Common myeloid progenitor, CD34-positive (primary cell): ENCODE results near the gene SNAP23.

Experiments used
- CTCF ChIA-PET: fragments of 350-600 bp; sonication (Branson Sonifier 250); formaldehyde crosslinking; loops from one replicate; lab custom pipeline; 2021; ENCODE audit warnings: antibody characterized with exemption; lab: Charles Lee
- POLR2A ChIA-PET: fragments of 350-600 bp; sonication (Branson Sonifier 250); formaldehyde crosslinking; loops from one replicate; lab custom pipeline; 2021; ENCODE audit warnings: antibody characterized with exemption; lab: Charles Lee
- DNase-seq, 3 donors: peaks; one replicate each; pipeline versions ENCODE4 v3.0.0 to v3.0.0-alpha.2; 2013
- H3K27ac ChIP-seq, 2 experiments: 1 replicate in 1 of 2; 2 replicates in 1 of 2; pipeline ENCODE4 v1.7.0; 2013; ENCODE audit warnings: inconsistent platforms in 2 of 2, low read length in 2 of 2, mild to moderate bottlenecking in 2 of 2, low read depth in 1 of 2, moderate library complexity in 1 of 2; ENCODE audit not compliant: severe bottlenecking in 2 of 2, insufficient read depth in 1 of 2, poor library complexity in 1 of 2
- H3K27me3 ChIP-seq, 5 experiments: replicated peaks in 2 of 5; 1 replicate in 3 of 5; 2 replicates in 2 of 5; pipeline versions ENCODE4 v1.6.1 to v1.7.0; 2013; ENCODE audit warnings: low read length in 4 of 5, mild to moderate bottlenecking in 2 of 5, moderate library complexity in 2 of 5, inconsistent platforms in 1 of 5; ENCODE audit not compliant: insufficient read depth in 5 of 5, control insufficient read depth in 4 of 5
- H3K36me3 ChIP-seq, 4 experiments: 1 replicate in 2 of 4; 2 replicates in 2 of 4; pipeline versions ENCODE4 v1.6.1 to v1.7.0; 2013; ENCODE audit warnings: low read length in 3 of 4, control low read depth in 1 of 4, mild to moderate bottlenecking in 1 of 4; ENCODE audit not compliant: control insufficient read depth in 4 of 4, insufficient read depth in 4 of 4
- H3K4me1 ChIP-seq, 4 experiments: 1 replicate in 3 of 4; 2 replicates in 1 of 4; pipeline versions ENCODE4 v1.6.1 to v1.7.1; 2013; ENCODE audit warnings: low read length in 3 of 4, mild to moderate bottlenecking in 3 of 4, control low read depth in 1 of 4, inconsistent platforms in 1 of 4, moderate library complexity in 1 of 4; ENCODE audit not compliant: control insufficient read depth in 4 of 4, insufficient read depth in 4 of 4; ENCODE audit errors: control extremely low read depth in 1 of 4
- H3K4me3 ChIP-seq, 7 experiments: 1 replicate in 4 of 7; 2 replicates in 3 of 7; pipeline versions ENCODE4 v1.5.1 to v1.7.0; 2013; ENCODE audit warnings: mild to moderate bottlenecking in 7 of 7, low read length in 6 of 7, moderate library complexity in 6 of 7, inconsistent platforms in 2 of 7, low read depth in 2 of 7, control low read depth in 1 of 7; ENCODE audit not compliant: insufficient read depth in 4 of 7, control insufficient read depth in 1 of 7; ENCODE audit errors: extremely low read depth in 1 of 7
- H3K9me3 ChIP-seq, 5 experiments: 1 replicate in 4 of 5; 2 replicates in 1 of 5; pipeline versions ENCODE4 v1.6.1 to v1.7.1; 2013; ENCODE audit warnings: low read length in 4 of 5, mild to moderate bottlenecking in 2 of 5, inconsistent platforms in 1 of 5, low read depth in 1 of 5, moderate library complexity in 1 of 5; ENCODE audit not compliant: control insufficient read depth in 4 of 5, insufficient read depth in 2 of 5; ENCODE audit errors: control extremely low read depth in 1 of 5
- WGBS: methylation state at CpG from one replicate; pipeline ENCODE4 v1.1.5; 2013; ENCODE audit not compliant: insufficient coverage; 5-methylcytosine and 5-hydroxymethylcytosine counted together

SNAP23 gene

GRCh38 chr15:42576776-42577175 is 81.3 kb downstream of the SNAP23 start:
- no peaks in the 10 kb centered on the region for H3K27me3 ChIP-seq
- CTCF ChIA-PET, result interaction anchor here (1.1 to 3.4 kb wide), 4 partner anchors 14 to 32 kb away, joined by 3 to 14 read pairs (median 3); no protein-coding TSS in a partner anchor
- H3K4me3 ChIP-seq, result peak overlapping the region in 6 of 7 experiments; percentile 67 to 91 (median 84)
- H3K27ac ChIP-seq, result no peak overlapping the region
- H3K4me1 ChIP-seq, result peaks cover 11 to 63% (median 49%) of the 10 kb centered on the region in 4 experiments
- POLR2A ChIA-PET, result interaction anchor here (2.7 kb wide), 1 partner anchor 28 kb away, joined by 12 read pairs; the partner anchor contains the start of genes HAUS2 and LRRC57
- H3K9me3 ChIP-seq, result no peaks in the 10 kb centered on the region
- H3K36me3 ChIP-seq, result no peaks in the 10 kb centered on the region
- WGBS, result 100% methylated on average over 1 of the region's 1 CpG
- peak in 1 of 3 donors; percentile 30 for DNase-seq

DNA sequence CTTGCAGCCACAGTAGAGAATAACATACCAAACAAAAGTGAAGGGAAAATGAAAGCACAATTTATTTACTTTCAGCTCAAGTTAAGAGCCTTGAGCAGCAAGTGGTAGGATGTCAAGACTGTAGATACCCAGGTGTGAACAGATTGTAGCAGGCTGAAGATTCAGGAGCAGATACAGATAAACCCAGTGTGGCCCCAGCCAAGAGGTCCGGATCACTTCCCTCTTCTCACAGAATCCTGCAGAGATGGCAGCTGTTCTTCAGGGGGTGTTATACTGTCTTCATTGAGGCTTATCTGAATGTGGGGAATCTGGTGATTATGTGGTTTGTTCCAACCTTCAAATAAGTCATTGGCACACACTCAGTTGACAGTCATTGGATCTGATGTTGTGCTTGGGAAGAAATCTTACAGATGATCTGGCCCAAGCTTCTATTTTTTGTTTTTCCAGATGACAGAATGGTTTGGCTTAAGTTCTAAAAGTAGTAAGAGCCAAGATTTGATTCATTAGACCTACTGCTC is 82.1 kb downstream of the SNAP23 start:
- H3K9me3 ChIP-seq, result no peaks in the 10 kb centered on the region
- H3K4me3 ChIP-seq, result peak overlapping the region in 5 of 7 experiments; percentile 3 to 58 (median 22)
- WGBS, result 17% methylated on average over 1 of the region's 1 CpG
- H3K27ac ChIP-seq, result no peak overlapping the region
- no peaks in the 10 kb centered on the region for H3K27me3 ChIP-seq
- peak in 2 of 3 donors; percentile 35 to 51 for DNase-seq
- H3K4me1 ChIP-seq, result peaks cover 16 to 71% (median 56%) of the 10 kb centered on the region in 4 experiments
- ChIA-PET CTCF (interaction anchor here (0.7 to 3.4 kb wide), 3 partner anchors 13 to 31 kb away, joined by 3 to 14 read pairs (median 3); no protein-coding TSS in a partner anchor), POLR2A (interaction anchor here (0.6 to 0.7 kb wide), 2 partner anchors 69 to 71 kb away, joined by 4 to 5 read pairs; no protein-coding TSS in a partner anchor)
- no peaks in the 10 kb centered on the region for H3K36me3 ChIP-seq

GRCh38 chr15:42578984-42579537 is 83.6 kb downstream of the SNAP23 start:
- H3K27me3 ChIP-seq, result no peaks in the 10 kb centered on the region
- H3K4me1 ChIP-seq, result peaks cover 25 to 85% (median 69%) of the 10 kb centered on the region in 4 experiments
- H3K4me3 ChIP-seq, result no peak overlapping the region
- ChIA-PET POLR2A (no interaction called here), CTCF (interaction anchor here (0.7 to 8.1 kb wide), 2 partner anchors 12 to 27 kb away, joined by 3 to 46 read pairs; no protein-coding TSS in a partner anchor)
- no peak overlapping the region for H3K27ac ChIP-seq
- no peaks in the 10 kb centered on the region for H3K9me3 ChIP-seq
- H3K36me3 ChIP-seq, result no peaks in the 10 kb centered on the region
- WGBS, result 100% methylated on average over 1 of the region's 2 CpGs
- DNase-seq, result no peak

DNA sequence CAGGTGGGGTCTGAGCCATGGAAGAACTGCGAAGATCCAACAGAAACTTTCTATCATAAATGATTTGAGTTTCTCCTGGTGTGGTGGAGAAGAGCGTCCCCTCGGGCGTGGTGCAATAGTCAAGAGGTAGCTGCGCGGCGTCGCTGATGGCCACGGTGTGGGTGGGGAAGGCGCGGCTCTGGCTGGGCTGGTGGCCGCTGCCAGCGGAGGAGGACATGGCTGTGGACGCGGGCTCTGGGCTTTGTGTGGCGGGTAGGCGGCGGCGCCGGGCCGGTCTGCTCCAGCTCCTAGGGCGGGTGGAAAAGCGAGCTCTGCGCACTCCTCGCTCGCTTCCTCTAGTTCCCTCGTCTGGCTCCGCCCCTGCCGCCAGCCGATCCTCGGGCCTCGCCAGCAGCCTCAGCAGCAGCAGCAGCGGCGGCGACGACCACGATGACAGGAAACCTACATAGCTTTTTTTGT is 85.9 kb downstream of the SNAP23 start:
- POLR2A ChIA-PET, result interaction anchor here (0.6 to 1.8 kb wide), 6 partner anchors 10 to 50 kb away, joined by 3 to 8 read pairs (median 6); no protein-coding TSS in a partner anchor
- peak overlapping the region in 1 of 2 experiments; percentile 20 for H3K27ac ChIP-seq

More for the DNA sequence above, 85.9 kb downstream of the SNAP23 start:
- CTCF ChIA-PET, result interaction anchor here (0.7 to 8.1 kb wide), 5 partner anchors 9 to 41 kb away, joined by 3 to 46 read pairs (median 4); no protein-coding TSS in a partner anchor
- WGBS, result 2% methylated on average over 17 of the region's 37 CpGs
- Histone ChIP-seq H3K36me3 (peaks cover 2 to 10% (median 5%) of the 10 kb centered on the region in 4 experiments), H3K4me3 (peak overlapping the region; percentile 56 to 86 (median 68)), H3K9me3 (no peaks in the 10 kb centered on the region), H3K27me3 (no peaks in the 10 kb centered on the region), H3K4me1 (peaks cover 25 to 76% (median 61%) of the 10 kb centered on the region in 4 experiments)
- DNase-seq, result peak; percentile 79 to 92 (median 88)
